Endodermal cell (in vitro differentiated cells): ENCODE results near the gene LSMEM2. TPM values are rescaled to one million over a fixed set of nuclear protein-coding genes. Genes with fewer than 3 reads are reported as not detected.

Experiments used
- DNase-seq: peaks from one replicate; pipeline ENCODE4 v3.0.0-alpha.2; 2017
- H3K27ac ChIP-seq: 2 replicates; pipeline ENCODE4 v1.5.1; 2013; ENCODE audit warnings: mild to moderate bottlenecking, low read depth, low read length, moderate library complexity
- H3K27me3 ChIP-seq: 2 replicates; pipeline ENCODE4 v1.6.1; 2013; ENCODE audit warnings: mild to moderate bottlenecking, low read length, moderate library complexity; ENCODE audit not compliant: insufficient read depth, control insufficient read depth, poor library complexity, severe bottlenecking
- H3K36me3 ChIP-seq: 2 replicates; pipeline ENCODE4 v1.7.0; 2013; ENCODE audit warnings: mild to moderate bottlenecking, low read length, moderate library complexity; ENCODE audit not compliant: control insufficient read depth, insufficient read depth
- H3K4me1 ChIP-seq: one replicate; pipeline ENCODE4 v1.7.0; 2013; ENCODE audit warnings: low read length; ENCODE audit not compliant: control insufficient read depth, insufficient read depth
- H3K4me3 ChIP-seq: 2 replicates; pipeline ENCODE4 v1.5.1; 2013; ENCODE audit warnings: mild to moderate bottlenecking, low read length, moderate library complexity
- H3K9ac ChIP-seq: 2 replicates; pipeline ENCODE4 v1.6.1; 2013; ENCODE audit warnings: mild to moderate bottlenecking, low read length, moderate library complexity; ENCODE audit not compliant: poor library complexity, severe bottlenecking; ENCODE audit errors: extremely low read depth
- H3K9me3 ChIP-seq: 2 replicates; pipeline ENCODE4 v1.6.1; 2013; ENCODE audit warnings: mild to moderate bottlenecking, low read length, moderate library complexity; ENCODE audit not compliant: control insufficient read depth
- H3K27ac Mint-ChIP-seq: 2 replicates; pipeline ENCODE4 v1.8.0; 2020; ENCODE audit warnings: mixed read lengths
- H3K27me3 Mint-ChIP-seq: 2 replicates; pipeline ENCODE4 v1.8.0; 2021; ENCODE audit warnings: mild to moderate bottlenecking, mixed read lengths; ENCODE audit not compliant: insufficient read depth
- H3K36me3 Mint-ChIP-seq: 2 replicates; pipeline ENCODE4 v1.8.0; 2020; ENCODE audit warnings: low read depth, mixed read lengths
- H3K4me1 Mint-ChIP-seq: 2 replicates; pipeline ENCODE4 v1.8.0; 2020; ENCODE audit warnings: mixed read lengths
- H3K4me3 Mint-ChIP-seq: 2 replicates; pipeline ENCODE4 v1.8.0; 2020; ENCODE audit warnings: mild to moderate bottlenecking, moderate library complexity, mixed read lengths
- H3K9me3 Mint-ChIP-seq: 2 replicates; pipeline ENCODE4 v1.8.0; 2020; ENCODE audit warnings: mild to moderate bottlenecking, mixed read lengths
- CTCF ChIP-seq: fragments of 200-600 bp; sonication (generic); conservative IDR thresholded peaks from 2 replicates; pipeline ENCODE4 v1.5.0; 2021; ENCODE audit warnings: antibody characterized with exemption, mild to moderate bottlenecking
- WGBS, 2 experiments: methylation state at CpG; one replicate each; pipeline versions ENCODE4 v1.1.5 to v1.1.7; 2013; ENCODE audit warnings: missing lambda C conversion rate in 2 of 2, mixed read lengths in 1 of 2; ENCODE audit not compliant: insufficient coverage in 1 of 2, insufficient read length in 1 of 2; 5-methylcytosine and 5-hydroxymethylcytosine counted together
- total RNA-seq, 2 donors: library from RNA; stranded (reverse); fragmentation: NEBNext Ultra II Directional in 1 of 2; extraction: Animal tissue kit (Norgen Biotek cat#: 25700) in 1 of 2; gene quantifications; 2 replicates in 1 of 2; 3 replicates in 1 of 2; pipeline ENCODE4 v1.2.1, GENCODE V29; 2021

Gene LSMEM2
- total RNA-seq, 2 donors from 2014 or later, result not detected

- DNase-seq, result peak; percentile 92
- H3K36me3 Mint-ChIP-seq, result peaks cover 39% of the 10 kb centered on the region
- Histone ChIP-seq H3K36me3 (peaks cover 47% of the 10 kb centered on the region), H3K9ac (no peak overlapping the region), H3K4me3 (no peak overlapping the region), H3K27me3 (no peaks in the 10 kb centered on the region), H3K4me1 (peaks cover 7% of the 10 kb centered on the region), H3K27ac (peak overlapping the region; percentile 100), H3K9me3 (no peaks in the 10 kb centered on the region)
- peak; percentile 92 for TF ChIP-seq CTCF
- no peaks in the 10 kb centered on the region for H3K27me3 Mint-ChIP-seq
- H3K4me3 Mint-ChIP-seq, result no peak overlapping the region
- peak overlapping the region; percentile 70 for H3K27ac Mint-ChIP-seq
- 88 to 91% methylated on average over 6 to 20 of the region's 20 CpGs for WGBS, 2 experiments
- no peaks in the 10 kb centered on the region for H3K9me3 Mint-ChIP-seq
- H3K4me1 Mint-ChIP-seq, result peaks cover 8% of the 10 kb centered on the region
Observed at GRCh38 chr3:50256978-50257890, 21.7 kb upstream of the LSMEM2 start.

GRCh38 chr3:50258029-50258680 is 20.7 kb upstream of the LSMEM2 start:
- peaks cover 45% of the 10 kb centered on the region for H3K36me3 ChIP-seq
- WGBS, 2 experiments, result 72 to 87% methylated on average over 5 to 17 of the region's 17 CpGs
- TF ChIP-seq CTCF, result no peak
- H3K27me3 ChIP-seq, result no peaks in the 10 kb centered on the region
- H3K27ac Mint-ChIP-seq, result no peak overlapping the region
- H3K9me3 Mint-ChIP-seq, result no peaks in the 10 kb centered on the region
- H3K36me3 Mint-ChIP-seq, result peaks cover 39% of the 10 kb centered on the region
- peaks cover 7% of the 10 kb centered on the region for H3K4me1 ChIP-seq
- no peaks in the 10 kb centered on the region for H3K27me3 Mint-ChIP-seq
- no peak for DNase-seq
- no peak overlapping the region for H3K9ac ChIP-seq
- H3K4me3 ChIP-seq, result no peak overlapping the region
- no peak overlapping the region for H3K4me3 Mint-ChIP-seq
- peaks cover 8% of the 10 kb centered on the region for H3K4me1 Mint-ChIP-seq
- no peaks in the 10 kb centered on the region for H3K9me3 ChIP-seq
- peak overlapping the region; percentile 100 for H3K27ac ChIP-seq

- H3K36me3 Mint-ChIP-seq, result peaks cover 32% of the 10 kb centered on the region
- H3K4me3 ChIP-seq, result no peak overlapping the region
- no peak overlapping the region for H3K27ac Mint-ChIP-seq
- no peak overlapping the region for H3K9ac ChIP-seq
- TF ChIP-seq CTCF, result peak; percentile 35
- no peaks in the 10 kb centered on the region for H3K27me3 ChIP-seq
- H3K9me3 Mint-ChIP-seq, result no peaks in the 10 kb centered on the region
- WGBS, 2 experiments, result 87 to 93% methylated on average over 10 to 16 of the region's 16 CpGs
- H3K4me1 ChIP-seq, result peaks cover 7% of the 10 kb centered on the region
- no peaks in the 10 kb centered on the region for H3K27me3 Mint-ChIP-seq
- H3K27ac ChIP-seq, result peak overlapping the region; percentile 100
- no peak for DNase-seq
- H3K9me3 ChIP-seq, result no peaks in the 10 kb centered on the region
- peaks cover 45% of the 10 kb centered on the region for H3K36me3 ChIP-seq
- no peak overlapping the region for H3K4me3 Mint-ChIP-seq
- H3K4me1 Mint-ChIP-seq, result peaks cover 5% of the 10 kb centered on the region
Observed at GRCh38 chr3:50258979-50259378, 19.9 kb upstream of the LSMEM2 start.
